Measurements from ENCODE around the gene UBE2E1.

The UBE2E1 gene

GRCh38 chr3:23805633-23806533, at the start of gene UBE2E1:
Gene UBE2E1, plus strand, starts transcription at chr3:23805955. Its CDS starts 1,315 bp downstream, at chr3:23807270.
- peak; percentile 17 for DNase-seq

- no peak for DNase-seq
Measured at GRCh38 chr3:23756206-23756840, 49.4 kb upstream of the UBE2E1 start.

- DNase-seq, result no peak
Measured at GRCh38 chr3:23758253-23758838, 47.4 kb upstream of the UBE2E1 start.

- no peak for DNase-seq
Measured at GRCh38 chr3:23760325-23760724, 45.4 kb upstream of the UBE2E1 start.

GRCh38 chr3:23760871-23761373, 44.8 kb upstream of the UBE2E1 start:
- DNase-seq, result no peak

- no peak for DNase-seq
Measured at GRCh38 chr3:23761440-23761896, 44.3 kb upstream of the UBE2E1 start.

GRCh38 chr3:23762214-23762613, 43.5 kb upstream of the UBE2E1 start:
- DNase-seq, result no peak

GRCh38 chr3:23762759-23763477, 42.8 kb upstream of the UBE2E1 start:
- DNase-seq, result no peak

- DNase-seq, result no peak
Measured at GRCh38 chr3:23764407-23764806, 41.3 kb upstream of the UBE2E1 start.

GRCh38 chr3:23767546-23767945, 38.2 kb upstream of the UBE2E1 start:
- DNase-seq, result no peak

GRCh38 chr3:23775254-23775909, 30.4 kb upstream of the UBE2E1 start:
- DNase-seq, result no peak

GRCh38 chr3:23776352-23776891, 29.3 kb upstream of the UBE2E1 start:
- no peak for DNase-seq

GRCh38 chr3:23778446-23778845, 27.3 kb upstream of the UBE2E1 start:
- DNase-seq, result no peak

- no peak for DNase-seq
Measured at GRCh38 chr3:23779841-23780240, 25.9 kb upstream of the UBE2E1 start.

GRCh38 chr3:23781051-23781450, 24.7 kb upstream of the UBE2E1 start:
- DNase-seq, result no peak

GRCh38 chr3:23781871-23782270, 23.9 kb upstream of the UBE2E1 start:
- no peak for DNase-seq

- no peak for DNase-seq
Measured at GRCh38 chr3:23785097-23785645, 20.6 kb upstream of the UBE2E1 start.

- DNase-seq, result no peak
Measured at GRCh38 chr3:23785882-23786281, 19.9 kb upstream of the UBE2E1 start.

- DNase-seq, result no peak
Measured at GRCh38 chr3:23791678-23792077, 14.1 kb upstream of the UBE2E1 start.

- no peak for DNase-seq
Measured at GRCh38 chr3:23793528-23794134, 12.1 kb upstream of the UBE2E1 start.

- DNase-seq, result no peak
Measured at GRCh38 chr3:23795096-23795495, 10.7 kb upstream of the UBE2E1 start.

Data from T1000 (cell line).